HG03342 (cell line): ENCODE results near the gene TMEM119.
"Not testable (repeated sequence)": the region's sequence is repeated elsewhere in the genome, so short reads cannot be mapped to it uniquely, and the experiment has no call there.

Experiments used
- ATAC-seq: cut with Tn5 transposase; IDR thresholded peaks from one replicate; pipeline ENCODE4 v1.9.1; 2021; ENCODE audit warnings: mild to moderate bottlenecking, moderate library complexity; ENCODE audit not compliant: unreplicated experiment

The TMEM119 gene

GRCh38 chr12:108586306-108586705, 11.6 kb downstream of the TMEM119 start:
- ATAC-seq, result no peak

- ATAC-seq, result no peak
Measured at GRCh38 chr12:108585864-108586263, 12.0 kb downstream of the TMEM119 start.

- no peak for ATAC-seq
Measured at GRCh38 chr12:108584456-108585065, 13.3 kb downstream of the TMEM119 start.

DNA sequence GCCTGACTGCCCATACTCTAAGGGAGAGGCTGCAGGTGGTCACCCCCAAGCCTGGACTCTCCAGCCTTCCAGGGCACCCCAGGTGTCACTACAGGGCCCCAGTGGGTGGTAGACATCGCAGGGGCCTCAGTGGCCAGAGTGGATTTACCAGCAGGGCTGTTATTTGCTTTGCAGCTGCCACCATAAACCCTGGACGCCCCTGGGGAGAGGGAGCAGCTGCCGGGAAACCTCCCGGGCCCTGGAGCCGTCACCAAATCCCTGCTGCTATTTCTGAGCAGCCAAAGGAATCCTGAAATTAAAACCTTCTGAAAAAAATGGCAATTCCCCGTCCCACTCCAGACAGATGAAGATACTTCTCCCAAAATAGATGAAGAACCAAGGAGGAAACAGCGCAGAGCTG, 13.9 kb downstream of the TMEM119 start:
- no peak for ATAC-seq

DNA sequence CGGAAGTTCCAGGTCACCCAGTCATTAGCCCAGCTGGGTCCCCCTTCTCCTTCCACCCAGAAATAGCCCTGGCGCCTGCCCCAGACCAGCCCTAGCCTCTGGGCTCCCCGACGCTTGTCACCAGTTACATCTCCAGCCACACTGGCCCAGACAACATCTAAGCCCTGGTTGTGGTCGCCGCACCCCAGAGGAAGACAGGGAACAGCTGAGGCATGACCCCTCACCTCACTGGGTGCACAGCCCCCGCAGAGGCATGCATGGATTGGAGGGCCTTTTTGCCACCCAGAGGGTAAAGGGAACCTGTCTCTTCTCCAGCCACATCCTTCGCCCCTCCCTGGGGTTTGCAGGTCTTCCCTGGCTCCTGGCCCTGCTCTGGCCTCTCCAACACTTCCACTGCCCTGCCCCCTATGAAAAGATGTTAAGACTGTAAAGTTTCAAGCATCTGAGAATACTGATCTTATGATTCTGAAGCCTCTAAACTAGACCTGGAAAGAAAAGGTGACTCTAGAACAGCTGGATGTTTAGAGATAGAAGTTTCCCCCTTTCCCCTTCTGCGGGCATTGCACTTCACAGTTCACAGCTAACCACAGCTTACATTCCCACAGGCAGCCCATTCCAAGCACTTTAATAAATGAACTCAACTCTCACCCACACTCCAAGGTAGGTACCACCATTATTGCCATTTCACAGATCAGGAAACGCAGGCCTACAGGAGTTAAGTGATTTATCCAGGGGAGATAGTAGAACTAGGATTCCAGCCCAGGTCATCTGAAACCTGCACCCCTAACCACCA, 14.7 kb downstream of the TMEM119 start:
- ATAC-seq, result no peak

DNA sequence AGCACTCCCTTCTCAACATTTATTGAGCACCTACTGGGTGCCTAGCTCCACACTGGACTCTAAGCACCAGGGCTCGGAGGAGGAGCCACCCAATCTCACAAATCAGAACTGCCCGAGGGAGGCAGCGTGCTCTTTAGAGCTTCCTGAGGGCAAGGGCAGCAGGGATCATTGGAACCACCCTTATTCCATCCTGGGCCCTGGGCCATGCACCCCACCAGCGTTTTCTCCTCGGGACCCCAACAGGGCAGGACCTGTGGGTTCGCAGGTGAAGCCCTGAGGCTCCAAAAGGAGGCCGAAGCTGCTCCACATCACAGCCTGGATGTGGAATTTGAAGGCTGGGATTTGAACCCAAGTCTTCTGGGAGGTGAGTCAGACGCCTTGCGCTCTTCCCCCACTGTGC, 15.4 kb downstream of the TMEM119 start:
- no peak for ATAC-seq

DNA sequence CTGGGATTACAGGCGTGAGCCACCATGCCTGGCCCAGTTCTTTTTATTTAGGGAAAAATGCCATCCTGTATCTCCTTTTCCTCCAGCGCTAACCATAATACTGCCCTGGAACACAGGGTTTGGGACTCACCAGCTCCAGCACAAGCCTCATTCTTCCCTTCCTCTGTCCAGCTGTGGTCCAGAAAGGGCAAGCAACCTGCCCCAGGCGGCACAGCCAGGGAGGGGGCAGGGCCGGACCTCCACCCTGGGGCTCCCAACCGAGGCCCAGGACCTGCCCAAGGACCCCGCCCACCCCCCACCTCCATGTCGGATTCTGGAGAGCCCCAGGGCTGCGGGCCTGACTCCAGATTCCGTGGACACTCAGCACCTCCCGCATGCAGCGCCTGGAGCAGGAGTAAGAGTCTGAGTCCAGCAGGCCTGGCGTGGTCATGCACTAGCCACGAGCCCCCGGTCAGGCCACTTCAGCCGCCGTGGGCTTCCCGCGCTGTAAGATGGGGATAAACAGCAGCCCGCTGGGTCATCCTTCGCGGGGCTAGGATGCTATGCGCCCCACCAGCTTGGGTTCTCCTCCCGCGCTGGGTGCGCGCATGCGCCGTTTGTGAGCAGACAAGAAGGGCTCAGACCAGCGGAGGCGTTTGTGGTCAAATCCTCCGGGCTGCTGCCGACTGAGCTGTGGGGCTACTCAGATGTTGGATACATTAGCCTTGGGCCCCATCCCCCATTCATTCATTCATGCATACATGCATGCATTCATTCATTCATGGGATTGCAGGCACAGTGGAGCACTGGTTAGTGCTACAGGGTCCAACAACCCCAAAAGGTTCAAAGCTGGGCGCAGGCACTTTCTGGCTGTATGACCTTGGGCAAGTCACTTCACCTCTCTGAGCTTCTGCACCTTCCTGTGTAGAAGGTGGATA, 16.3 kb downstream of the TMEM119 start:
- ATAC-seq, result no peak

- no peak for ATAC-seq
Measured at GRCh38 chr12:108580531-108580930, 17.4 kb downstream of the TMEM119 start.

GRCh38 chr12:108578813-108579212, 19.1 kb downstream of the TMEM119 start:
- no peak for ATAC-seq

GRCh38 chr12:108578264-108578663, 19.6 kb downstream of the TMEM119 start:
- no peak for ATAC-seq

DNA sequence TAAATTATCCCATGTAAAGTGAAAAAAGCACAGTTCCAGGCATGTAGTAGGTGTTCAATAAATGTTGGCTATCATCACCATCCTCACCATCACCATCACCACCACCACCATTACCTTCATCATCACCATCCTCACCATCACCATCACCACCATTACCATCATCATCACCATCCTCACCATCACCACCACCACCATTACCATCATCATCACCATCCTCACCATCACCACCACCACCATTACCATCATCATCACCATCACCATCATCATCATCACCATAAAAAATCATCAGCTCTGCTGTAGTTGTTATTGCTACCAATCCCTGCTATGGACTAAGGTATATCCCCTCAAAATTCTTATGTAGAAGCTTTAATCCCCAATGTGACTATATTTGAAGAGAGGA, 20.4 kb downstream of the TMEM119 start:
- no peak for ATAC-seq

DNA sequence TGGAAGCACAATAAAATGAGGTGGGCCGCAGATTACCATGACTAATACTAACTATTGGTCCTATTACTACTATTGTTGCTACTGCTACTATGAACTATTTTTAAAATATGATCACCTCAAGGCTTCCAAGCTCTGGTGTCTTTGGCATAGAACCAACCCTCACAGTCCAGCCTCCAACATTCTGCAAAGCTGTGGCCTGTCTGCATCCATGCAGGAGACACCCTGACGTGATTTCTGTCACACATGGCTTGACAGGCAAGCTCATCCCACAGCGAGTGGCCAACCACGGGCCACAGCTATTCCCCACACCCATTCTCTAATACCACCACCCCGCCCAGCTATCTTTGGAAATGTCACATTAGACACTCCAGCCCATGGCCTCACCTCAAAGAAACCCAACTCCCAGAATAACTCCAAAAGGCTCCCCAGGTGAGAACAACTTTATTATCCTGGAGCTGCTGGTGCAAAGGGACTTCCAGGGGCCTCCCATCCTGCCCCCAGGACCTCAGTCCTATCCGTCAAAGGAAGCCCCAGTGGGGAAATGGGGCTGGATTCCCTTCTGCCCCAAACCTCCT, 21.1 kb downstream of the TMEM119 start:
- no peak for ATAC-seq

GRCh38 chr12:108575199-108575912, 22.5 kb downstream of the TMEM119 start:
- no peak for ATAC-seq

DNA sequence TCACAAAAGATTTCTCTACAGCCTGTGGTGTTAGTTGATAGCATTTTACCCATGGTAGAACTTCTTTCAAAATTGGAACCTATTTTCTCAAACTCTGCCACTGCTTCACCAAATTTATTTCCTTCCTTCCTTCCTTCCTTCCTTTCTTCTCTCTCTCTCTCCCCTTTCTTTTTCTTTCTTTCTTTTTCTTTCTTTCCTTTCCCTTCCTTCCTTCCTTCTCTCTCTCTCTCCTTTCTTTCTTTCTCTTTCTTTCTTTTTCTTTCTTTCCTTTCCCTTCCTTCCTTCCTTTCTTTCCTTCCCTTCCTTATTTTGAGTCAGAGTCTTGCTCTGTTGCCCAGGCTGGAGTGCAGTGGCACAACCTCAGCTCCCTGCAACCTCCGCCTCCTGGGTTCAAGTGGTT, 23.6 kb downstream of the TMEM119 start:
- ATAC-seq, result not testable (repeated sequence)

GRCh38 chr12:108573317-108573716, 24.6 kb downstream of the TMEM119 start:
- no peak for ATAC-seq

DNA sequence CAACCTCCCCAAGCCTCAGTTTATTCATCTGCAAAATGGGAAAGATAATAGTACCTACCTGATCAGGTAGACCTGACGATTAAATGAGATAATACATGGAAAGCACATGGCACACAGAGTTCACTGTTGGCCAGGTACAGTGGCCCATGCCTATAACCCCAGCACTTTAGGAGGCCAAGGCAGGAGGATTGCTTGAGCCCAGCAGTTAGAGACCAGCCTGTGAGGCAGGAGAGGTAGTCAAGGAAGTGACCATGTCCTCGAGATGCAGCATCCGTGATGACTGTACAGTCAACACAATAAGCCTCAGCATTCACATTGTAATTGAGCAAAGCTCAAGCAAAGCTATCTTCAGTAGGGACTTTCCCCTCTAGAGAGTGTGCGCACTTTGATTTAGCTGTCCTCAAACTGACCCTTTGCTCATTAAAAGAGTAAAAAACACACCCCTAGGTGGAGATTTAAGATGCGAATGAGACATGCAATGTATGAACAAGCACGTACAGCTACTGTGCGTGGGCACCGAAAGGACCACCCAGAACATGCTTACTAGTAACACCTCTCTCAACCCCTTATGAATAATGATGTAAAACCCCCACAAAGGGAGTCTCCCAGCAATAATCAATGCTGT, 25.6 kb downstream of the TMEM119 start:
- peak; percentile 28 for ATAC-seq

- no peak for ATAC-seq
Measured at GRCh38 chr12:108571609-108572165, 26.2 kb downstream of the TMEM119 start.

GRCh38 chr12:108570743-108571608, 26.9 kb downstream of the TMEM119 start:
- no peak for ATAC-seq
